GM23248 (cell line): ENCODE measurements around the gene CDK7. TPM values are rescaled to one million over a fixed set of nuclear protein-coding genes. Genes with fewer than 3 reads are reported as not detected.

Experiments used
- DNase-seq: peaks from one replicate; pipeline ENCODE4 v3.0.0-alpha.2; 2015
- H2AFZ ChIP-seq: fragments of 200-600 bp; sonication (generic); 2 replicates; pipeline ENCODE4 v1.6.1; 2016; ENCODE audit warnings: antibody characterized with exemption
- H3F3A ChIP-seq: fragments of 200-600 bp; sonication (generic); 2 replicates; pipeline ENCODE4 v1.6.1; 2016; ENCODE audit warnings: mild to moderate bottlenecking, antibody characterized with exemption, mixed run types; ENCODE audit not compliant: insufficient read depth
- H3K27ac ChIP-seq: fragments of 200-600 bp; sonication (generic); 2 replicates; pipeline ENCODE4 v1.5.1; 2016; ENCODE audit warnings: mild to moderate bottlenecking
- H3K27me3 ChIP-seq: fragments of 200-600 bp; sonication (generic); replicated peaks from 2 replicates; pipeline ENCODE4 v1.6.1; 2016; ENCODE audit warnings: mild to moderate bottlenecking; ENCODE audit not compliant: insufficient read depth
- H3K36me3 ChIP-seq: fragments of 200-600 bp; sonication (generic); 2 replicates; pipeline ENCODE4 v1.6.1; 2016; ENCODE audit warnings: low read depth, mild to moderate bottlenecking
- H3K4me1 ChIP-seq: fragments of 200-600 bp; sonication (generic); 2 replicates; pipeline ENCODE4 v1.6.1; 2016; ENCODE audit warnings: mild to moderate bottlenecking; ENCODE audit not compliant: insufficient read depth
- H3K4me2 ChIP-seq: fragments of 200-600 bp; sonication (generic); one replicate; pipeline ENCODE4 v1.6.1; 2016; ENCODE audit warnings: mild to moderate bottlenecking; ENCODE audit not compliant: unreplicated experiment
- H3K4me3 ChIP-seq: fragments of 200-600 bp; sonication (generic); 2 replicates; pipeline ENCODE4 v1.5.1; 2016; ENCODE audit warnings: mild to moderate bottlenecking
- H3K79me2 ChIP-seq: fragments of 200-600 bp; sonication (generic); 2 replicates; pipeline ENCODE4 v1.6.1; 2016; ENCODE audit warnings: mild to moderate bottlenecking; ENCODE audit not compliant: insufficient read depth
- H3K9ac ChIP-seq: fragments of 200-600 bp; sonication (generic); 2 replicates; pipeline ENCODE4 v1.6.1; 2016; ENCODE audit warnings: mild to moderate bottlenecking
- H3K9me2 ChIP-seq: fragments of 200-600 bp; sonication (generic); 2 replicates; pipeline ENCODE4 v1.6.1; 2016; ENCODE audit warnings: mixed run types, mild to moderate bottlenecking, moderate library complexity; ENCODE audit not compliant: insufficient read depth
- H3K9me3 ChIP-seq: fragments of 200-600 bp; sonication (generic); one replicate; pipeline ENCODE4 v1.6.1; 2017; ENCODE audit warnings: low read depth
- H4K20me1 ChIP-seq: fragments of 200-600 bp; sonication (generic); 2 replicates; pipeline ENCODE4 v1.6.0; 2016; ENCODE audit not compliant: insufficient read depth
- EZH2 ChIP-seq: fragments of 200-600 bp; sonication (generic); IDR thresholded peaks from 2 replicates; pipeline ENCODE4 v1.6.1; 2018; ENCODE audit warnings: antibody characterized with exemption, mild to moderate bottlenecking; ENCODE audit not compliant: insufficient read depth, poor library complexity, severe bottlenecking
- EZH2phosphoT487 ChIP-seq: fragments of 200-600 bp; sonication (generic); IDR thresholded peaks from 2 replicates; pipeline ENCODE4 v1.6.1; 2018; ENCODE audit warnings: antibody characterized with exemption, moderate library complexity, mild to moderate bottlenecking, low read depth; ENCODE audit not compliant: insufficient read depth
- WGBS, 2 experiments: methylation state at CpG; one replicate each; pipeline ENCODE4 v1.1.6; 2015 to 2017; ENCODE audit warnings: low lambda C conversion rate in 2 of 2, low coverage in 1 of 2; ENCODE audit errors: missing lambda C conversion rate in 2 of 2; 5-methylcytosine and 5-hydroxymethylcytosine counted together
- in situ Hi-C: fragments of 300-500 bp; cut with MboI; formaldehyde crosslinking; loops from 2 replicates; pipeline ENCODE4 v1.15.0; 2020
- polyA plus RNA-seq: library from polyadenylated mRNA; unstranded; fragments of >200 nt; fragmentation: Nextera tagmentation; extraction: Ambion mirVana; gene quantifications from 2 replicates; pipeline ENCODE4 v1.2.1, GENCODE V29; 2016
- total RNA-seq: library from RNA; depleted of rRNA; stranded (reverse); fragments of >200 nt; shearing (Covaris generic); gene quantifications from 2 replicates; pipeline ENCODE4 v1.2.3, GENCODE V29; 2014

CDK7 gene
- total and polyA plus RNA-seq, 2 experiments from 2014 or later = 55.7 to 60.4 TPM

DNA sequence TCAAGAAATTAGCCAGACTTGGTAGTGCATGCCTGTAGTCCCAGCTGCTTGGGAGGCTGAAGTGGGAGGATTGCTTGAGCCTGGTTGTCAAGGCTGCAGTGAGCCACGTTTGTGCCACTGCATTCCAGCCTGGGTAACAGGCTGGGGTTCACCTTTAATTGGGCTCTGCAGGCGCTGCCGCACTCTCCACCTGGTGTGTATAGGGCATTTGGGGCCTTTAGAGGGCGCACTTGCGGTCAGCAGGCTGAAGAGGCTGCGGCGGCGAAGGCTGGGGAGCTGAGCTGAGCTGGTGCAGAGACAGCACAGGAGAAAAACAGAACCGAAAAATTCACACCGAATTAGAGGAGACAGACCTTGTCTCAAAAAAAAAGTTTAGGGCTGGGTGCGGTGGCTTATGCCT is 31.2 kb downstream of the CDK7 start:
- peaks cover 56% of the 10 kb centered on the region for H3K36me3 ChIP-seq

GRCh38 chr5:69268899-69269298 is 34.2 kb downstream of the CDK7 start:
- H3F3A ChIP-seq = peaks cover 20% of the 10 kb centered on the region
- no peak overlapping the region for H3K4me2 ChIP-seq
- no peaks in the 10 kb centered on the region for H3K9me3 ChIP-seq
- no peaks in the 10 kb centered on the region for H3K27me3 ChIP-seq
- no peak for DNase-seq
- H3K9ac ChIP-seq = no peak overlapping the region
- no peak overlapping the region for H2AFZ ChIP-seq
- H3K9me2 ChIP-seq = no peaks in the 10 kb centered on the region
- no peak overlapping the region for H3K4me3 ChIP-seq
- TF ChIP-seq EZH2 = no peak
- no peak for TF ChIP-seq EZH2phosphoT487
- in situ Hi-C loops = no loop called here
- peaks cover 11% of the 10 kb centered on the region for H3K4me1 ChIP-seq
- peaks cover 18% of the 10 kb centered on the region for H3K79me2 ChIP-seq
- peaks cover 43% of the 10 kb centered on the region for H3K36me3 ChIP-seq
- no peaks in the 10 kb centered on the region for H4K20me1 ChIP-seq
- H3K27ac ChIP-seq = no peak overlapping the region
- 97 to 100% methylated on average over 5 of the region's 5 CpGs for WGBS, 2 experiments

More for the DNA sequence above, 31.2 kb downstream of the CDK7 start:
- peaks cover 6% of the 10 kb centered on the region for H3K4me1 ChIP-seq
- H3K9ac ChIP-seq = no peak overlapping the region
- H2AFZ ChIP-seq = no peak overlapping the region
- no peak overlapping the region for H3K27ac ChIP-seq
- peaks cover 16% of the 10 kb centered on the region; the same call in 1 of the 2 replicates for H3K79me2 ChIP-seq
- no peaks in the 10 kb centered on the region for H3K9me3 ChIP-seq
- H4K20me1 ChIP-seq = no peaks in the 10 kb centered on the region
- H3K27me3 ChIP-seq = no peaks in the 10 kb centered on the region
- no peak overlapping the region for H3K4me3 ChIP-seq
- TF ChIP-seq EZH2 (no peak), EZH2phosphoT487 (no peak)
- 78 to 82% methylated on average over 11 of the region's 11 CpGs for WGBS, 2 experiments
- H3F3A ChIP-seq = peaks cover 19% of the 10 kb centered on the region
- no peak overlapping the region for H3K4me2 ChIP-seq
- in situ Hi-C loops = no loop called here
- H3K9me2 ChIP-seq = no peaks in the 10 kb centered on the region
- DNase-seq = peak; percentile 25

- peaks cover 27% of the 10 kb centered on the region for H3K79me2 ChIP-seq
- WGBS, 2 experiments = 70 to 72% methylated on average over 1 of the region's 1 CpG
- no peaks in the 10 kb centered on the region for H4K20me1 ChIP-seq
- no peaks in the 10 kb centered on the region for H3K9me2 ChIP-seq
- no peak overlapping the region for H2AFZ ChIP-seq
- peaks cover 36% of the 10 kb centered on the region for H3K36me3 ChIP-seq
- H3K4me1 ChIP-seq = peaks cover 11% of the 10 kb centered on the region
- DNase-seq = peak; percentile 6
- peak overlapping the region; percentile 72 for H3K27ac ChIP-seq
- H3F3A ChIP-seq = peaks cover 20% of the 10 kb centered on the region
- no peak overlapping the region for H3K9ac ChIP-seq
- no peak overlapping the region for H3K4me3 ChIP-seq
- in situ Hi-C loops = no loop called here
- H3K27me3 ChIP-seq = no peaks in the 10 kb centered on the region
- no peak overlapping the region for H3K4me2 ChIP-seq
- H3K9me3 ChIP-seq = no peaks in the 10 kb centered on the region
- TF ChIP-seq EZH2 (no peak), EZH2phosphoT487 (no peak)
Measured at GRCh38 chr5:69270840-69271239, 36.2 kb downstream of the CDK7 start.

GRCh38 chr5:69271376-69271775 is 36.7 kb downstream of the CDK7 start:
- in situ Hi-C loops = no loop called here
- Histone ChIP-seq H3K9me3 (no peaks in the 10 kb centered on the region), H3K36me3 (peaks cover 36% of the 10 kb centered on the region), H4K20me1 (no peaks in the 10 kb centered on the region), H3K27me3 (no peaks in the 10 kb centered on the region), H3K4me2 (no peak overlapping the region), H3K79me2 (peaks cover 27% of the 10 kb centered on the region), H3K27ac (peak overlapping the region; percentile 72), H3F3A (peaks cover 20% of the 10 kb centered on the region), H3K9me2 (no peaks in the 10 kb centered on the region), H3K9ac (peak overlapping the region; percentile 23; the same call in 1 of the 2 replicates), H3K4me3 (no peak overlapping the region), H2AFZ (peak overlapping the region; percentile 30; the same call in 1 of the 2 replicates), H3K4me1 (peaks cover 14% of the 10 kb centered on the region)
- 74 to 87% methylated on average over 4 of the region's 4 CpGs for WGBS, 2 experiments
- peak; percentile 77 for DNase-seq
- TF ChIP-seq EZH2 (no peak), EZH2phosphoT487 (no peak)

DNA sequence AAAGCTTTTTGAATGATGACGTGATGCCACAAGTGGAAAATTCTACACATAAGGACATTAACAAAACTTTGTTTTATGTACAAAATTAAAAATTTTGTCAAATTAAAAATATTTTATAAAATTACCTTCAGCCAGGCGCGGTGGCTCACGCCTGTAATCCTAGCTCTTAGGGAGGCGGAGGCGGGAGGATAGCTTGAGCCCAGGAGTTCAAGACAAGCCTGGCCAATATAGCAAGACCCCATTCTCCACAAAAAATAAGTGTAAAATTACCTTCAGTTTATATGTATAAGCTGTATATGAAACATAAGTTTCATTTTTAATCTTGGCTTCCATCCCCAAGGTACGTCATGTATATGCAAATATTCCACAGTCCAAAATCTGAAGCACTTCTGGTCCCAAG is 40.9 kb downstream of the CDK7 start:
- Histone ChIP-seq H3F3A (peaks cover 7% of the 10 kb centered on the region), H3K9me2 (no peaks in the 10 kb centered on the region), H3K4me1 (peaks cover 22% of the 10 kb centered on the region), H3K27me3 (no peaks in the 10 kb centered on the region), H2AFZ (no peak overlapping the region), H3K9me3 (no peaks in the 10 kb centered on the region), H3K36me3 (peaks cover 24% of the 10 kb centered on the region), H3K79me2 (peaks cover 27% of the 10 kb centered on the region), H3K4me2 (no peak overlapping the region), H3K27ac (no peak overlapping the region), H3K9ac (no peak overlapping the region), H3K4me3 (no peak overlapping the region), H4K20me1 (no peaks in the 10 kb centered on the region)
- no peak for DNase-seq
- WGBS, 2 experiments = 97 to 98% methylated on average over 7 of the region's 7 CpGs
- no peak for TF ChIP-seq EZH2phosphoT487
- TF ChIP-seq EZH2 = no peak
- in situ Hi-C loops = no loop called here
